Coronary artery (tissue), 2 donors: ENCODE results near the gene ZCCHC8.
"Not testable (repeated sequence)": the region's sequence is repeated elsewhere in the genome, so short reads cannot be mapped to it uniquely, and the experiment has no call there.

Experiments used
- DNase-seq: peaks from one replicate; pipeline ENCODE4 v3.0.0-alpha.2; 2017; ENCODE audit warnings: low spot score
- H3K27ac ChIP-seq, 2 donors: fragments of 200-600 bp; sonication (generic); one replicate each; pipeline ENCODE4 v1.5.1; 2016 to 2019
- H3K4me3 ChIP-seq: fragments of 200-600 bp; sonication (generic); 2 replicates; pipeline ENCODE4 v1.5.1; 2016; ENCODE audit warnings: mild to moderate bottlenecking, moderate library complexity
- CTCF ChIP-seq: fragments of 200-600 bp; sonication (generic); IDR thresholded peaks from one replicate; pipeline ENCODE4 v1.5.1; 2019; ENCODE audit warnings: antibody characterized with exemption

The ZCCHC8 gene

GRCh38 chr12:122454739-122455138 is 46.0 kb downstream of the ZCCHC8 start:
- no peak for TF ChIP-seq CTCF
- Histone ChIP-seq H3K4me3 (no peak overlapping the region), H3K27ac (peak overlapping the region in 1 of 2 donors; percentile 27)
- DNase-seq: no peak

- Histone ChIP-seq H3K27ac (peak overlapping the region in 1 of 2 donors; percentile 27), H3K4me3 (no peak overlapping the region)
- DNase-seq: no peak
- TF ChIP-seq CTCF: no peak
Measured at GRCh38 chr12:122454250-122454721, 46.4 kb downstream of the ZCCHC8 start.

- TF ChIP-seq CTCF: no peak
- no peak overlapping the region for H3K27ac ChIP-seq
- H3K4me3 ChIP-seq: no peak overlapping the region
- DNase-seq: no peak
Measured at GRCh38 chr12:122452701-122453285, 47.9 kb downstream of the ZCCHC8 start.

- no peak for TF ChIP-seq CTCF
- H3K4me3 ChIP-seq: no peak overlapping the region
Measured at GRCh38 chr12:122449317-122449716, 51.4 kb downstream of the ZCCHC8 start.

GRCh38 chr12:122447825-122448224 is 52.9 kb downstream of the ZCCHC8 start:
- DNase-seq, H3K4me3 ChIP-seq, H3K27ac ChIP-seq: not testable (repeated sequence)

More at GRCh38 chr12:122449317-122449716, 51.4 kb downstream of the ZCCHC8 start:
- no peak overlapping the region for H3K27ac ChIP-seq
- DNase-seq: no peak

- H3K27ac ChIP-seq, DNase-seq, H3K4me3 ChIP-seq: not testable (repeated sequence)
Measured at GRCh38 chr12:122446390-122446789, 54.3 kb downstream of the ZCCHC8 start.

- H3K27ac ChIP-seq: not testable (repeated sequence)
Measured at GRCh38 chr12:122444071-122444470, 56.7 kb downstream of the ZCCHC8 start.

GRCh38 chr12:122438822-122439221 is 61.9 kb downstream of the ZCCHC8 start:
- not testable (repeated sequence) for H3K27ac ChIP-seq, DNase-seq, H3K4me3 ChIP-seq

More at GRCh38 chr12:122444071-122444470, 56.7 kb downstream of the ZCCHC8 start:
- not testable (repeated sequence) for DNase-seq, H3K4me3 ChIP-seq

GRCh38 chr12:122437656-122438121 is 63.0 kb downstream of the ZCCHC8 start:
- H3K4me3 ChIP-seq: peak overlapping the region; percentile 6
- peak overlapping the region; percentile 34 to 51 for H3K27ac ChIP-seq
- no peak for TF ChIP-seq CTCF
- DNase-seq: peak; percentile 77
